ENCODE measurements around the gene OR13F1.
"Not testable (repeated sequence)": the region's sequence is repeated elsewhere in the genome, so short reads cannot be mapped to it uniquely, and the experiment has no call there.

OR13F1 gene

GRCh38 chr9:104503963-104504362, at the start of gene OR13F1:
Gene OR13F1, plus strand, starts transcription at chr9:104504263. Its CDS starts 0 bp downstream, at chr9:104504263.
- no peaks in the 10 kb centered on the region for H3K27me3 Mint-ChIP-seq
- H3K36me3 Mint-ChIP-seq = no peaks in the 10 kb centered on the region
- H3K9me3 Mint-ChIP-seq = no peaks in the 10 kb centered on the region
- no peak within 1 kb of the TSS for H3K4me3 Mint-ChIP-seq
- H3K27ac Mint-ChIP-seq = no peak within 1 kb of the TSS
- no peak for ATAC-seq
- no peaks in the 10 kb centered on the region for H3K4me1 Mint-ChIP-seq

GRCh38 chr9:104456831-104457230, 47.2 kb upstream of the OR13F1 start:
- Mint-ChIP-seq H3K4me1 (no peaks in the 10 kb centered on the region), H3K4me3 (no peak overlapping the region), H3K36me3 (no peaks in the 10 kb centered on the region), H3K27ac (no peak overlapping the region), H3K9me3 (no peaks in the 10 kb centered on the region), H3K27me3 (no peaks in the 10 kb centered on the region)
- no peak for ATAC-seq

- H3K27ac Mint-ChIP-seq = no peak overlapping the region
- no peak for ATAC-seq
- H3K27me3 Mint-ChIP-seq = no peaks in the 10 kb centered on the region
- H3K9me3 Mint-ChIP-seq = peaks cover 12% of the 10 kb centered on the region
- H3K4me1 Mint-ChIP-seq = no peaks in the 10 kb centered on the region
- no peaks in the 10 kb centered on the region for H3K36me3 Mint-ChIP-seq
- no peak overlapping the region for H3K4me3 Mint-ChIP-seq
Observed at GRCh38 chr9:104463864-104464263, 40.2 kb upstream of the OR13F1 start.

GRCh38 chr9:104468261-104468660, 35.8 kb upstream of the OR13F1 start:
- no peak overlapping the region for H3K4me3 Mint-ChIP-seq
- H3K4me1 Mint-ChIP-seq = no peaks in the 10 kb centered on the region
- H3K27ac Mint-ChIP-seq = no peak overlapping the region
- no peak for ATAC-seq
- H3K36me3 Mint-ChIP-seq = no peaks in the 10 kb centered on the region
- peaks cover 12% of the 10 kb centered on the region for H3K9me3 Mint-ChIP-seq
- no peaks in the 10 kb centered on the region for H3K27me3 Mint-ChIP-seq

GRCh38 chr9:104482921-104483570, 21.0 kb upstream of the OR13F1 start:
- Mint-ChIP-seq H3K27me3 (no peaks in the 10 kb centered on the region), H3K4me1 (no peaks in the 10 kb centered on the region), H3K4me3 (no peak overlapping the region), H3K9me3 (no peaks in the 10 kb centered on the region), H3K36me3 (no peaks in the 10 kb centered on the region), H3K27ac (no peak overlapping the region)
- no peak for ATAC-seq

- ATAC-seq = no peak
- Mint-ChIP-seq H3K9me3 (no peaks in the 10 kb centered on the region), H3K27me3 (no peaks in the 10 kb centered on the region), H3K36me3 (no peaks in the 10 kb centered on the region), H3K27ac (no peak overlapping the region), H3K4me3 (no peak overlapping the region), H3K4me1 (no peaks in the 10 kb centered on the region)
Observed at GRCh38 chr9:104485014-104485413, 19.0 kb upstream of the OR13F1 start.

DNA sequence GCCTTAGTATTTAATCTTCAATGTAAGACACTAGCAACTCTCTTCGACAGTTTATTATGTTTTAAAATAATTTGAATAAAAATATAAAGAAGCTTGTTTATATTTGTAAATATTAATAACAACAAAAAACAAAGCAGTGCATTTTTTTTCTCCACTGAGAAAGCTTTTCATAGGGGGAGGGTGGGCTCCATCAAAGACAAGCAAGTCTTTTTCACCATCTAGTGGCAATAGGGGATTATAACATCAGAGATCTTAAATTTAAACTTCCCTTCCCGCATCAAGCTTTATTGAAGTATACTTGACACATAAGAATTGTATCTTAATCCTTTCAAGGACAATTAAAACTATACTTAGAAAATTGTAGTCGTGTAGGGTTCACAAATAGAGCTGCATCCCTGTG, 9.3 kb upstream of the OR13F1 start:
- H3K27me3 Mint-ChIP-seq = no peaks in the 10 kb centered on the region
- no peaks in the 10 kb centered on the region for H3K4me1 Mint-ChIP-seq
- H3K9me3 Mint-ChIP-seq = no peaks in the 10 kb centered on the region
- ATAC-seq = no peak
- no peaks in the 10 kb centered on the region for H3K36me3 Mint-ChIP-seq
- no peak overlapping the region for H3K4me3 Mint-ChIP-seq
- no peak overlapping the region for H3K27ac Mint-ChIP-seq

DNA sequence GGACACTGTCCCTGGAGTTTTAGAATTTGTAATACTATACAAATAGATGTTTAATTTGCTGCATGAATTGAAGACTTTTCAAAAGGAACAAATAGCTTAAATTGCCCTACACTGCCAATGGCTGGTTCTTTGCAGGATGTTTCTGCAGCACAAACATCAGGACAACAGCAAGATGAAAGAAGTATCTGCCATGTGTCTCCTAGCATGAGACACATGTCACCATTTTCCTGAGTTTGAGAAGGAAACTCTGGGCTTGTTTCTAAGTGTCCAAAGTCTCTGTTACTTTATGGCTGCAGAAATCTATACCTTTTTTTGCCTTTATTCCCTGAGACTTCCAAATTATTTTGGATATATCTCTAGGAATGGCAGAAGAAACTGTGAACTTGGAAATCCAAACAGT, 623 bp upstream of the OR13F1 start:
- ATAC-seq = no peak
- H3K27ac Mint-ChIP-seq = no peak overlapping the region
- no peaks in the 10 kb centered on the region for H3K4me1 Mint-ChIP-seq
- H3K9me3 Mint-ChIP-seq = no peaks in the 10 kb centered on the region
- H3K27me3 Mint-ChIP-seq = no peaks in the 10 kb centered on the region
- no peaks in the 10 kb centered on the region for H3K36me3 Mint-ChIP-seq
- H3K4me3 Mint-ChIP-seq = no peak overlapping the region

- Mint-ChIP-seq H3K27ac (no peak overlapping the region), H3K4me1 (no peaks in the 10 kb centered on the region), H3K9me3 (no peaks in the 10 kb centered on the region), H3K36me3 (no peaks in the 10 kb centered on the region), H3K4me3 (no peak overlapping the region), H3K27me3 (peaks cover 10% of the 10 kb centered on the region)
- no peak for ATAC-seq
Observed at GRCh38 chr9:104506565-104506964, 2.5 kb downstream of the OR13F1 start.

DNA sequence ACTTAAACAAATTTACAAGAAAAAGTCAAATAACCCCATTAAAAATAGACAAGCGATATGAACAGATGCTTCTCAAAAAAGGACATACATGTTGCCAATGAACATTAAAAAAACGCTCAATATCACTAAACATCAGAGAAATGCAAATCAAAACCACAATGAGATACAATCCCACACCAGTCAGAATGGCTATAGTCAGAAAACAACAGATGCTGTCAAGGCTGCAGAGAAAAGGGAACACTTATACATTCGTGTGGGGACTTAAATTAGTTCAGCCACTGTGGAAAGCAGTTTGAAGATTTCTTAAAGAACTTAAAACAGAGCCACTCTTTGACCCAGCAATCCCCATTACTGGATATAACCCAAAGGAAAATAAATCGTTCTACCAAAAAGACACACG, 10.8 kb downstream of the OR13F1 start:
- Mint-ChIP-seq H3K9me3 (peaks cover 2% of the 10 kb centered on the region), H3K4me3 (no peak overlapping the region), H3K36me3 (no peaks in the 10 kb centered on the region), H3K27ac (no peak overlapping the region), H3K27me3 (peaks cover 10% of the 10 kb centered on the region), H3K4me1 (no peaks in the 10 kb centered on the region)
- ATAC-seq = no peak

DNA sequence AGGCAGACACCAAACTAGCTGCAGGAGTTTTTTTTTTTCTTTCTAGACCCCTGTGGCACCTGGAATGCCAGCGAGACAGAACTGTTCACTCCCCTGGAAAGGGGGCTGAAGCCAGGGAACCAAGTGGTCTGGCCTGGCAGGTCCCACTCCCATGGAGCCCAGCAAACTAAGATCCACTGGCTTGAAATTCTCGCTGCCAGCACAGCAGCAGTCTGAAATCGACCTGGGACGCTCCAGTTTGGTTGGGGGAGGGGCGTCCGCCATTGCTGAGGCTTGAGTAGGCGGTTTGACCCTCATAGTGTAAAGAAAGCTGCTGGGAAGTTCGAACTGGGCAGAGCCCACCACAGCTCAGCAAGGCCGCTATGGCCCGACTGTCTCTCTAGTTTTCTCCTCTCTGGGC, 16.2 kb downstream of the OR13F1 start:
- not testable (repeated sequence) for H3K27ac Mint-ChIP-seq, ATAC-seq, H3K4me1 Mint-ChIP-seq, H3K27me3 Mint-ChIP-seq, H3K9me3 Mint-ChIP-seq, H3K4me3 Mint-ChIP-seq, H3K36me3 Mint-ChIP-seq

- peaks cover 7% of the 10 kb centered on the region for H3K9me3 Mint-ChIP-seq
- no peaks in the 10 kb centered on the region for H3K27me3 Mint-ChIP-seq
- no peaks in the 10 kb centered on the region for H3K4me1 Mint-ChIP-seq
- no peaks in the 10 kb centered on the region for H3K36me3 Mint-ChIP-seq
- no peak for ATAC-seq
- no peak within 1 kb of the TSS for H3K27ac Mint-ChIP-seq
- no peak within 1 kb of the TSS for H3K4me3 Mint-ChIP-seq
Observed at GRCh38 chr9:104527109-104527508, 23.0 kb downstream of the OR13F1 start, which contains the start of gene OR13C4. Gene OR13C4, minus strand, starts transcription at chr9:104527209. Its CDS starts 0 bp downstream, at chr9:104527209.

DNA sequence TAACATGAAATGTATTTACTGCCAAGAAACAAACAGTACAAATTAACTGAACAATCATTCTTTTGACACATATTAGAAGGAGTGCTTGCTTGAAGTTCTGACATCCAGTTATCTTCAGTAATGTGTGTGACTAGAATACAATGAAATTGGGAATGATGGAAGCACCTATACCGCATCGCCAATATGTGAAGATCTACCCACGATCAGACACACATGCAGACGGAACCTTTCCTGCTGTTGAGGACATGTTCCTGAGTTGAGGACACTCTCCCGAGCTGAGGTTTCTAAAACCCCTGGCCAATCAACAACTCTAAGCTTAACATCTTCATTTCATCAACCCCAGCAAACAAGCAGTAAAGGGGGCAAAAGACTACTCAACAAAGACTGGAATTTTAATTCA, 32.7 kb downstream of the OR13F1 start, which contains the start of gene OR13C3:
OR13C3 (minus strand) TSS at position 101 of the 400 bp plus-strand sequence. CDS start 133 bp downstream, outside the sequence.
- no peak for ATAC-seq
- H3K27ac Mint-ChIP-seq = no peak within 1 kb of the TSS
- H3K36me3 Mint-ChIP-seq = no peaks in the 10 kb centered on the region
- no peak within 1 kb of the TSS for H3K4me3 Mint-ChIP-seq
- H3K9me3 Mint-ChIP-seq = no peaks in the 10 kb centered on the region
- no peaks in the 10 kb centered on the region for H3K4me1 Mint-ChIP-seq
- no peaks in the 10 kb centered on the region for H3K27me3 Mint-ChIP-seq

GRCh38 chr9:104539275-104539674, 35.2 kb downstream of the OR13F1 start:
- Mint-ChIP-seq H3K9me3 (no peaks in the 10 kb centered on the region), H3K4me1 (no peaks in the 10 kb centered on the region), H3K36me3 (no peaks in the 10 kb centered on the region), H3K4me3 (no peak overlapping the region), H3K27me3 (no peaks in the 10 kb centered on the region), H3K27ac (no peak overlapping the region)
- ATAC-seq = no peak

- ATAC-seq = no peak
- Mint-ChIP-seq H3K4me1 (no peaks in the 10 kb centered on the region), H3K27ac (no peak overlapping the region), H3K9me3 (peaks cover 2% of the 10 kb centered on the region), H3K36me3 (no peaks in the 10 kb centered on the region), H3K27me3 (no peaks in the 10 kb centered on the region), H3K4me3 (no peak overlapping the region)
Observed at GRCh38 chr9:104544644-104545043, 40.6 kb downstream of the OR13F1 start.

DNA sequence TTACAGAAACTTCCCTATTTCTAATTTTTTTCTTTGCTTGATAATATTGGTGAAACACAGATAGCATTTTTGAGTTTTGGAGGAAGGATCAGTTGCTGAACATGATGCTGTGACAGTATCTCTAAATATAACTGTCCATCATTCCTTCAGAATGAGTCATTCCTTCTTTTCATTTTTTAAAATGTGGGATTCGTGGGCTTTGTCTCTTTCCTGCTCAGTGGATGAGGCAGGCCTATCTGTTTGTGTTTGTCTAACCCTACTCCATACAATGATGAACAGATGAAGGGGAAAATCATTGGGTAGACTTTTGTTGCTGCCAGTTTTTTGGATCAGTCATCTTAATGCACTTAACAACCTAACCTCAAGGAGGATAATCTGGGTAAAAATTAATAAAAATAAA, 49.2 kb downstream of the OR13F1 start:
- Mint-ChIP-seq H3K4me3 (no peak overlapping the region), H3K4me1 (no peaks in the 10 kb centered on the region), H3K36me3 (no peaks in the 10 kb centered on the region), H3K27me3 (no peaks in the 10 kb centered on the region), H3K9me3 (peaks cover 6% of the 10 kb centered on the region), H3K27ac (no peak overlapping the region)
- no peak for ATAC-seq

Measured in stimulated activated memory B cell treated with anti-CD40 and anti-IgM and Interleukin-4, amounts not matched to agents 10 μg/mL and 1 μg/mL and 100 μg/mL, for 72 hours (primary cell).